ENCODE measurements around the gene HMOX2. TPM values are rescaled to one million over a fixed set of nuclear protein-coding genes. Genes with fewer than 3 reads are reported as not detected.

Gene HMOX2, protein sequence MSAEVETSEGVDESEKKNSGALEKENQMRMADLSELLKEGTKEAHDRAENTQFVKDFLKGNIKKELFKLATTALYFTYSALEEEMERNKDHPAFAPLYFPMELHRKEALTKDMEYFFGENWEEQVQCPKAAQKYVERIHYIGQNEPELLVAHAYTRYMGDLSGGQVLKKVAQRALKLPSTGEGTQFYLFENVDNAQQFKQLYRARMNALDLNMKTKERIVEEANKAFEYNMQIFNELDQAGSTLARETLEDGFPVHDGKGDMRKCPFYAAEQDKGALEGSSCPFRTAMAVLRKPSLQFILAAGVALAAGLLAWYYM
- total RNA-seq = 100 to 1,000 TPM in 1 of 4 donors, 10 to 100 TPM in 3; 46.4 to 495 (median 55.7) TPM

DNA sequence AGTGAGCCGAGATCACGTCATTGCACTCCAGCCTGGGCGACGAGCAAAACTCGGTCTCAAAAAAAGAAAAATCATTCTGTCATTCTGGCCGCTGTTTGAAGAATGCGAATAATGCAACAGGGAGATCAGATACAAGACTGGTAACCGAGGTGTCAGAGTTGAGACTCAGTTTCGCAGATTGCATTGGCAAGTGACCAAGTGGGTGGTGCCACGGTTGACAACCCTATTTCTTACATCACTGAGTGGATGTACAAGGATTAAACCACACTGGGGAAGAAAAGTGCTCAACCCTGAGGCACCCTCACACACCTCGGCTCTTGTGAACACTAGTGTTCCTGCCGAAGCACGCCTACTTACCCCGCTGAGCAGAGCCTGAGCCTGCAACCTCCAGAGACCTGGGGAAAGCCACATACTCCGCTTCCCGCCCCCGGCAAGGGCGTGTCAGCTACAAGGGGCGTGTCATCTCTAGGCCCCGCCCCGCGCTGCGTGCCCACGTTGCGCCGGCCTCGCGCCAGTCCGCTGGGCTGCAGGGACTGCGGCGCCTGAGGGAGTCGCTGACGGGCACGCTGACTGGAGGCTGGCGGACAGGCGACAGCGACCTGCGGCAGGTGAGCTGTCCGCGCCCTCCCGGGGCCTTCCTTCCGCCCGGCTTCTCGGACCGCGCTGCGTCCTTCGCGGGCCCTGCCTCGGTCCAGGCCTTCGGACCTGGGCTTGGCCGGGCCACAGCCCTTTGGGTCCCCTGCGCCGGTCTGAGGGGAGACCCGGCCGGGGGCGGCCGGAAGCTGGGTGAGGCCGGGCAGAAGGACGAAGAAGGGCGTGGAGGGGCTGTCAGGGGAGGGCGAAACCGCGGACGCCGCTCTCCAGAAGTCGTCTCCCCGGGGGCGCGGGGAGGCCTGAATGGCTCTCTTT is at the start of gene HMOX2:
TSS of gene HMOX2 (plus strand) at position 519 of the 909 bp plus-strand sequence. CDS start 29,127 bp downstream, outside the sequence.
- in situ Hi-C loops (cut with MboI; ENCODE audit: low pct_ligation_motif_present in 1 of 4, low pct_unique_long_range_greater_than_20kb in 1 of 4, low sequenced_read_pairs in 3 of 4) (no loop called here), intact Hi-C loops (cut with DNase I; ENCODE audit: low total_unique reads) (loop anchor here (1.0 kb wide), 1 partner anchor 114 kb away; no protein-coding TSS in a partner anchor)
- peaks cover 0 to 31% (median 20%) of the 10 kb centered on the region in 4 donors for H3K4me1 ChIP-seq

DNA sequence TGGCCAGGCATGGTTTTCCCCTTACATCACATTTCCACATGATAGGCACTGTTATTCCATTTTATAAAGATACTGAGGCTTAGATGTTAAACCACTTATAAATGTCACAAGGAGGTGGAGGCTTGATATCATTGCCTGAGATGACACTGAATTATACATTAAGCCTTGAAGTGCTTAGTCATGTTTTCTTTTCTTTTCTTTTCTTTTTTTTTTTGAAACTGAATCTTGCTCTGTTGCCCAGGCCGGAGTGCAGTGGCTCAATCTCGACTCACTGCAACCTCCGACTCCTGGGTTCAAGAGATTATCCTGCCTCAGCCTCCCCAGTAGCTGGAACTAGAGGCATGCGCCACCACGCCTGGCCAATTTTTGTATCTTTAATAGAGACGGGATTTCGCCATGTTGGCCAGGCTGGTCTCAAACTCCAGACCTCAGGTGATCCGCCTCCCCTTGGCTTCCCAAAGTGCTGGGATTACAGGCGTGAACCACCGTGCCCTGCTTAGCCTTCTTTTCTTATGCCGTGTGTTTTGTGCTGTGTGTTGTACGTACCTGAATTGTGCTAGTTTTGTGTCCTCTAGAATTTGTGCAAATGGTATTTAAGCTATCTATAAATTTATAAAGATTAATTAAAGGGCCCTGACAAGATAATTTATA is 49.4 kb upstream of the HMOX2 start:
- DNase-seq = no peak
- peak overlapping the region; percentile 87 to 97 (median 95) for H3K27ac ChIP-seq
- no peaks in the 10 kb centered on the region for H3K36me3 ChIP-seq
- H3K4me1 ChIP-seq = peaks cover 4 to 23% (median 19%) of the 10 kb centered on the region in 4 donors
- H3K27me3 ChIP-seq = no peaks in the 10 kb centered on the region
- H3K9me3 ChIP-seq = no peaks in the 10 kb centered on the region
- intact Hi-C loops (cut with DNase I; ENCODE audit: low total_unique reads) = no loop called here
- H3K4me3 ChIP-seq = peak overlapping the region in 3 of 4 donors; percentile 65 to 85 (median 76)
- 73 to 85% methylated on average over 3 to 12 of the region's 12 CpGs for WGBS, 2 donors (ENCODE audit: low coverage in 1 of 2)
- no peak for TF ChIP-seq POLR2AphosphoS5 (IDR thresholded peaks at IDR 0.05)
- in situ Hi-C loops (cut with MboI; ENCODE audit: low pct_ligation_motif_present in 1 of 4, low pct_unique_long_range_greater_than_20kb in 1 of 4, low sequenced_read_pairs in 3 of 4) = no loop called here

More for the DNA sequence above, at the start of gene HMOX2:
- no peaks in the 10 kb centered on the region for H3K36me3 ChIP-seq
- 8 to 54% methylated on average over 10 to 55 of the region's 70 CpGs for WGBS, 2 donors (ENCODE audit: low coverage in 1 of 2)
- H3K27ac ChIP-seq = peak within 1 kb of the TSS; percentile 90 to 94 (median 92)
- no peaks in the 10 kb centered on the region for H3K27me3 ChIP-seq
- TF ChIP-seq POLR2AphosphoS5 (IDR thresholded peaks at IDR 0.05) (peak; percentile 97 to 98 (median 98)), CTCF (IDR thresholded peaks at IDR 0.05) (peak in 4 of 5 experiments; percentile 25 to 47 (median 41)), EP300 (IDR thresholded peaks at IDR 0.05; ENCODE audit: low read depth) (no peak), POLR2A (IDR thresholded peaks at IDR 0.05) (peak; percentile 94)
- H3K9me3 ChIP-seq = no peaks in the 10 kb centered on the region
- peak; percentile 96 for DNase-seq
- H3K4me3 ChIP-seq = peak within 1 kb of the TSS; percentile 77 to 96 (median 89)

DNA sequence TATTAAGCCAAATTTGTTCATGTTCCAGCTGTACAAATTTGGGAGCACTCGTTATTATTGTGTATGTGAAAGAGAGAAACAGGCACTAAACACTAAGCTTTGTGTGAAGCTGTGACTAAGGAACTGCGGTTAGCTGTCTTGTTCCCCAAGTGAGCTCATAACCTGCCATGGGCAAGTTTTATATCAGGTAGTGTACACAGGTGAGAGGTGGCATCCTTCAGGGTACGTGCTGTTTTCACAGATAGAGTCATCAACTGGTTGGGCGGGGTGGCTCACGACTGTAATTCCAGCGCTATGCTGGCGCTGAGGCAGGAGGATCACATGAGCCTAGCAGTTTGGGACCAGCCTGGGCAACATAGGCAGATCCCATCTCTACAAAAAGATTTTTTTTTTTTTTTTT is 47.7 kb upstream of the HMOX2 start:
- no peaks in the 10 kb centered on the region for H3K27me3 ChIP-seq
- H3K4me3 ChIP-seq = no peak overlapping the region
- peak; percentile 20 for TF ChIP-seq POLR2A (IDR thresholded peaks at IDR 0.05)
- TF ChIP-seq EP300 (IDR thresholded peaks at IDR 0.05; ENCODE audit: low read depth) = no peak
- H3K27ac ChIP-seq = no peak overlapping the region
- intact Hi-C loops (cut with DNase I; ENCODE audit: low total_unique reads) = no loop called here
- peaks cover 4 to 23% (median 19%) of the 10 kb centered on the region in 4 donors for H3K4me1 ChIP-seq
- DNase-seq = no peak
- in situ Hi-C loops (cut with MboI; ENCODE audit: low pct_ligation_motif_present in 1 of 4, low pct_unique_long_range_greater_than_20kb in 1 of 4, low sequenced_read_pairs in 3 of 4) = no loop called here
- WGBS, 2 donors (ENCODE audit: low coverage in 1 of 2) = 88 to 91% methylated on average over 2 to 7 of the region's 7 CpGs
- no peaks in the 10 kb centered on the region for H3K36me3 ChIP-seq
- no peaks in the 10 kb centered on the region for H3K9me3 ChIP-seq

- TF ChIP-seq POLR2AphosphoS5 (IDR thresholded peaks at IDR 0.05) = no peak
- no peak for TF ChIP-seq CTCF (IDR thresholded peaks at IDR 0.05)
- TF ChIP-seq POLR2A (IDR thresholded peaks at IDR 0.05) = no peak
- 87 to 88% methylated on average over 7 to 9 of the region's 9 CpGs for WGBS, 2 donors (ENCODE audit: low coverage in 1 of 2)
- Histone ChIP-seq H3K4me1 (peaks cover 4 to 14% (median 13%) of the 10 kb centered on the region in 4 donors), H3K27ac (no peak overlapping the region), H3K4me3 (no peak overlapping the region), H3K36me3 (peaks cover 0 to 14% (median 6%) of the 10 kb centered on the region in 4 donors), H3K9me3 (no peaks in the 10 kb centered on the region), H3K27me3 (no peaks in the 10 kb centered on the region)
- in situ Hi-C loops (cut with MboI; ENCODE audit: low pct_ligation_motif_present in 1 of 4, low pct_unique_long_range_greater_than_20kb in 1 of 4, low sequenced_read_pairs in 3 of 4) = no loop called here
- intact Hi-C loops (cut with DNase I; ENCODE audit: low total_unique reads) = no loop called here
- DNase-seq = no peak
Observed at GRCh38 chr16:4431023-4431422, 45.2 kb upstream of the HMOX2 start.

Measured in transverse colon (tissue), 4 donors.